HepG2 (cell line): Measurements from ENCODE around the gene TAF6L. TPM values are rescaled to one million over a fixed set of nuclear protein-coding genes. Genes with fewer than 3 reads are reported as not detected.

Experiments
- BCL6 ChIP-seq: IDR thresholded peaks from 2 replicates; pipeline ENCODE4 v1.6.1; 2016; ENCODE audit warnings: missing genetic modification reagents, missing compliant biosample characterization
- GABPA ChIP-seq, 2 experiments: IDR thresholded peaks; 2 replicates each; pipeline ENCODE4 v1.6.1; 2011 to 2016; ENCODE audit warnings: low read depth in 2 of 2, low read length in 1 of 2, missing biosample characterization in 1 of 2, missing genetic modification characterization in 1 of 2
- HMGXB3 ChIP-seq: sonication (generic); formaldehyde crosslinking; IDR thresholded peaks from 2 replicates; pipeline ENCODE4 v1.4.0; 2020; ENCODE audit warnings: missing genetic modification reagents, borderline replicate concordance
- KDM5A ChIP-seq: fragments of 200-600 bp; sonication (generic); IDR thresholded peaks from 2 replicates; pipeline ENCODE4 v1.7.0; 2018; ENCODE audit warnings: antibody characterized with exemption, mild to moderate bottlenecking, low read length, borderline replicate concordance
- KLF11 ChIP-seq: IDR thresholded peaks from 2 replicates; pipeline ENCODE4 v1.6.1; 2016; ENCODE audit warnings: missing compliant biosample characterization
- MIXL1 ChIP-seq: IDR thresholded peaks from 2 replicates; pipeline ENCODE4 v1.6.1; 2016
- MXD3 ChIP-seq: IDR thresholded peaks from 2 replicates; pipeline ENCODE4 v1.6.1; 2016; ENCODE audit warnings: mild to moderate bottlenecking, missing biosample characterization, missing genetic modification reagents
- NCOR1 ChIP-seq: fragments of 200-600 bp; sonication (generic); IDR thresholded peaks from 2 replicates; pipeline ENCODE4 v1.7.0; 2017; ENCODE audit warnings: antibody characterized with exemption, low read length, borderline replicate concordance
- PAWR ChIP-seq: sonication (generic); formaldehyde crosslinking; IDR thresholded peaks from 2 replicates; pipeline ENCODE4 v1.4.0; 2020; ENCODE audit warnings: missing genetic modification reagents, mild to moderate bottlenecking, borderline replicate concordance
- RFXAP ChIP-seq: sonication (generic); formaldehyde crosslinking; IDR thresholded peaks from 2 replicates; pipeline ENCODE4 v1.4.0; 2020; ENCODE audit warnings: missing genetic modification reagents, borderline replicate concordance
- SMYD3 ChIP-seq: sonication (generic); formaldehyde crosslinking; IDR thresholded peaks from 2 replicates; pipeline ENCODE4 v1.8.1; 2023; ENCODE audit warnings: mild to moderate bottlenecking, missing genetic modification reagents
- SP2 ChIP-seq: sonication (generic); formaldehyde crosslinking; IDR thresholded peaks from 2 replicates; pipeline ENCODE4 v1.5.1; 2020; ENCODE audit warnings: mild to moderate bottlenecking, missing genetic modification reagents
- TAF1 ChIP-seq: sonication (generic); formaldehyde crosslinking; IDR thresholded peaks from 2 replicates; pipeline ENCODE4 v1.4.0; 2020; ENCODE audit warnings: missing genetic modification reagents
- TFDP1 ChIP-seq: IDR thresholded peaks from 2 replicates; pipeline ENCODE4 v1.6.1; 2016; ENCODE audit warnings: missing compliant biosample characterization, missing genetic modification reagents, borderline replicate concordance
- ZBTB7A ChIP-seq: sonication (generic); formaldehyde crosslinking; IDR thresholded peaks from 2 replicates; pipeline ENCODE4 v1.8.0; 2022; ENCODE audit warnings: mild to moderate bottlenecking, missing genetic modification reagents
- ZC3H13 ChIP-seq: sonication (generic); formaldehyde crosslinking; IDR thresholded peaks from 2 replicates; pipeline ENCODE4 v1.8.1; 2023; ENCODE audit warnings: mild to moderate bottlenecking, missing genetic modification reagents, moderate library complexity
- ZNF17 ChIP-seq: sonication (generic); formaldehyde crosslinking; IDR thresholded peaks from 2 replicates; pipeline ENCODE4 v1.5.0; 2020; ENCODE audit warnings: mild to moderate bottlenecking, missing genetic modification reagents
- ZNF34 ChIP-seq: sonication (generic); formaldehyde crosslinking; IDR thresholded peaks from 2 replicates; pipeline ENCODE4 v1.4.0; 2020; ENCODE audit warnings: mild to moderate bottlenecking, missing genetic modification reagents, borderline replicate concordance
- ZNF724P ChIP-seq: sonication (generic); formaldehyde crosslinking; IDR thresholded peaks from 2 replicates; pipeline ENCODE4 v1.8.0; 2022; ENCODE audit warnings: missing genetic modification reagents, borderline replicate concordance
- ZNF776 ChIP-seq: sonication (generic); formaldehyde crosslinking; IDR thresholded peaks from 2 replicates; pipeline ENCODE4 v1.4.0; 2020; ENCODE audit warnings: mild to moderate bottlenecking, missing genetic modification reagents
- polyA plus RNA-seq, 8 experiments: library from polyadenylated mRNA; depleted of rRNA in 3 of 8; stranded (reverse) in 7 of 8; unstranded in 1 of 8; fragments of >200 nt; fragmentation: Illumina TruSeq in 4 of 8; extraction: Trizol in 4 of 8; gene quantifications; 2 replicates each; pipeline versions ENCODE4 v1.2.1 to v1.2.3, GENCODE V29; 2011 to 2016; ENCODE audit warnings: low read depth in 4 of 8, missing spikeins in 1 of 8, mixed read lengths in 1 of 8; ENCODE audit not compliant: insufficient read depth in 1 of 8
- total RNA-seq, 5 experiments: library from RNA; depleted of rRNA; stranded (reverse); fragments of >200 nt; fragmentation: Illumina TruSeq; extraction: Trizol; gene quantifications; 2 replicates each; pipeline ENCODE4 v1.2.3, GENCODE V29; 2016; ENCODE audit warnings: low read depth in 1 of 5

Gene TAF6L
- total and polyA plus RNA-seq, 2 of the 13 experiments (the other 11 are each of a cell fraction or from before 2014, with no cell fraction given) = 12.6 to 19.4 TPM

- peak; percentile 91 for TF ChIP-seq SP2 (CRISPR knock-in tag)
- no peak for TF ChIP-seq MXD3 (CRISPR knock-in tag)
- TF ChIP-seq ZNF724P (CRISPR knock-in tag) = peak; percentile 68; the same call in 1 of the 2 replicates
- TF ChIP-seq NCOR1 = peak; percentile 67; the same call in 1 of the 2 replicates
- peak; percentile 76 for TF ChIP-seq TAF1
- peak; percentile 78; the same call in 1 of the 2 replicates for TF ChIP-seq KDM5A
- TF ChIP-seq ZNF776 = no peak
- no peak for TF ChIP-seq PAWR
- TF ChIP-seq ZNF17 (CRISPR knock-in tag) = no peak
- TF ChIP-seq RFXAP (CRISPR knock-in tag) = no peak
- 0 out of 2 replicates have a peak, but pooled peaks have one; percentile 21 for TF ChIP-seq ZC3H13 (CRISPR knock-in tag)
- no peak for TF ChIP-seq SMYD3 (CRISPR knock-in tag)
- TF ChIP-seq TFDP1 (CRISPR knock-in tag) = no peak
- peak; percentile 74 for TF ChIP-seq GABPA (IDR thresholded peaks at IDR 0.05; ENCODE audit: low read depth, low read length)
- peak; percentile 94 for TF ChIP-seq GABPA (CRISPR knock-in tag; IDR thresholded peaks at IDR 0.05; ENCODE audit: low read depth)
- TF ChIP-seq MIXL1 = no peak
- TF ChIP-seq ZBTB7A (CRISPR knock-in tag) = no peak
- peak; percentile 27; the same call in 1 of the 2 replicates for TF ChIP-seq BCL6 (CRISPR knock-in tag)
- TF ChIP-seq HMGXB3 (CRISPR knock-in tag) = 0 out of 2 replicates have a peak, but pooled peaks have one; percentile 22
- TF ChIP-seq KLF11 (CRISPR knock-in tag) = no peak; the same call in none of the 2 replicates
- TF ChIP-seq ZNF34 (CRISPR knock-in tag) = 0 out of 2 replicates have a peak, but pooled peaks have one; percentile 33
Measured at GRCh38 chr11:62831520-62832335, 60.5 kb downstream of the TAF6L start, which contains the start of gene STX5 (continued).
